ENCODE measurements around the gene JARID2.

JARID2 gene

DNA sequence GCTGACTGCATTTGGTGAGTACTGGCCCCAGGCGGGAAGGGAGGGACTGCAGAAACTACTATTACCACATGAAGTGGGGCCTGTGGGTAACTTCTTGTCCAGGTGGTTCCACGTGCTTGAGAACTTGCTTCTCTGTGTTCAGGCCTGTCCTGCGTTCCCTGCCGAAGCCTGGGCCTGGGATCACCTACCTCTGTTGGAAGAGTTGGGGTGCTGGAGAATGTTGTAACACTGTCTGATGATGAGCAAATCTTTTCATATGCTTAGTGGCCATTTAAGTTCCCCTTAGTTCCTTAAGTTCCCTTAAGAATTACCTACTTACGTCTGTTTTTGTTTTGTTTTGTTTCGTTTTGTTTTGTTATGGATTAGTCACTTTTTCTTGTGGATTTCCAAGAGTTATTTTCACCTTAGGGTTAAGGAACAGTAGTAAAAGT lies 262.6 kb downstream of the JARID2 start:
- no peak for DNase-seq (ENCODE audit: low spot score)

DNA sequence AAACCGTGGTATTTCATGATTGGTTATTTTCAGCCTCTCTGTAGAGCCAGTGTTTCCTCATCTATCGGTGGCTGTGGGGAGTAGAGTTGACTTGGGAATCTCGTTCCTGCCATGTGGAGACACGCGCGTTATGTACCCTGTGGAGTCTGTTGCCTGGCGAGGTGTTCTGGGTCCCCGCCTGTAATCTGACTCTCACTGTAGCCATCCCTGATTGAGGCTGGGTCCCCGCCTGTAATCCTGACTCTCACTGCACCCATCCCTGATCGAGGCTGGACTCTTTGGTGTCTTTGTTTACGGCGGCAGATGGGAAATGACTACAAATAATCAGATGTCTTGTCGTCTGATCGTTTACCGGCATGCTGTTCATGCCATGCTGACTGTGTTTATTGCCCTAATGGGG lies 263.1 kb downstream of the JARID2 start:
- DNase-seq (ENCODE audit: low spot score): no peak

DNA sequence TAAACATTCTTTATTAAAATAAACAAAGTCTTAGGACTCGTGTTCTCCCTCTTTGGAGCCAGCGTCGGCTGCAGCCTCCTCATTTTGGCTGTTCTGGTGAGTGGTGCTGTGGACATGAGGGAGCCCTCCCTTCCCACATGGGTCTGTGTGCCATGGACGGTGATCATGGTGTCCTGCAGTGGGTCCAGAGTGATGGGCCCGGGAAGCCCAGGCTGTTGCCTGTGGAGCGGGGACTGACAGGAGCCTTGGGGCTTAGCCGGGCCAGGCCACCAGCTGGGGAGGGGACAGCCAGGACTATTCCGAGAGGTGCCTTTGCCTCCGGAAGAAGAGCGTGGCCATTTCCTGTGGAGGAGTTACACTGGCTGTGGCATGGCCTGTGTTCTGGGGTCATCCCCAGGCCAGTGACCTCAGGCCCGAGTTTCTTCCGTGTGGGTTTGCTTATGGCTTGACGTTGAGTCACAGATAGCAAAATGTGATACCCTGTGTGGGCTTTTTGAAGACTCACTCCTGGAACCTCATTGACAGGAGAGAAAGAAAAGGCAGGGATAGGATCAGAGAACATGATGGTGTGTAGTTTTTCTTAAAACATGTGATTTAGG lies 263.6 kb downstream of the JARID2 start:
- no peak for DNase-seq (ENCODE audit: low spot score)

DNA sequence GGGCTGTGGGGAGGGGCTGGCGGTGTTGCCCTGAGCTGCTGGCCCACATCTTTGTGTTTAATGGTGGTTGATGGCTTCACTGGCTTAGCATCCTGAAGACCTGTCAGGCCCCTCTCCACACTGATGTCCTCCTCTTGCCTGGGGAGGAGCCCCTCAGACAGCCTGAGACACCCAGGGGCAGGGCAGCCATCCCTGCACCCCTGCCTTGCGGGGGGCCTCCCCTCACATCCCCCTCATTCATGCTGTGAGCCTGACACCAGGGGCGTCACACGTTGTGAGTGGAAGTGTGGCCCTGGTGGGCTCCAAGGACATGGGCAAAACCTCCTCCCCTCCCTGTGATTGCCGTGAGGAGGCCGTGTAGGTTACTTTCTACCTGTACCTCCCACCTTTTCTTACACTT lies 264.3 kb downstream of the JARID2 start:
- no peak for DNase-seq (ENCODE audit: low spot score)

DNA sequence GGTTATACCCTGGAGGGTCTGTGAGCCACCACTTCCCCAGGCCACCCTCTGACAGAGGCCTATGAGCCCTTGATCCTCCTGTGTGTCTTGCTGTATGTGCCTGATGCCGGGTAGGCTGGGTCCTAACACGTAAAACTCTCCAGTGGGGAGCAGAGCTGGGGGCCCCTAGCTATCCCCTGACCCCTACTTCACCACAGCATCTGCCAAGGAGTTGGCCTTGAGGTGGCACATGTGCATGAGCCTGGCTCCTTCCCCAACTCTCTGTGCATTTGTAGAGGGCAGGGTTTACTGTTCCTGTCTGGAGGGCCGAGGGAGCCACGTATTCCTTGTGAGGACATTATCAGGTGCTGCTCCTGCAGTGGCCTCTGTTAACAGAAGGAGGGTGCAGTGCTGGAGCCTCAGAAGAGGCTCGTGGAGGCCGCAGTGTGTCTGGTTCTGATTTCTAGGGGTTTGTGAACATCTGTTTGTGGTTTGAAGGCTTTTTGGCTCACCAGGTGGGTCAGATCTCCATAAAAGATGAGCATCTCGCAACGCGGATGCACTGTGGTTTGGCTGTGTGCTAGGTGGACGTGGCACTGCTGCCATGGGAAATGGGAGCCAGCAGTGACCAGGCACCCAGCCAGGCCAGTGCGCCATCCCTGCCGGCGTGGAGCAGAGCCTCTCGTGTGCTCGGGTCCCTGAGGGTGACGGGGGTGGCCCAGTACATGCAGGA lies 264.8 kb downstream of the JARID2 start:
- no peak for DNase-seq (ENCODE audit: low spot score)

- no peak for DNase-seq (ENCODE audit: low spot score)
These were observed 265.6 kb downstream of the JARID2 start for GRCh38 chr6:15511248-15512125.

- no peak for DNase-seq (ENCODE audit: low spot score)
These were observed 266.3 kb downstream of the JARID2 start for GRCh38 chr6:15512126-15512525.

DNA sequence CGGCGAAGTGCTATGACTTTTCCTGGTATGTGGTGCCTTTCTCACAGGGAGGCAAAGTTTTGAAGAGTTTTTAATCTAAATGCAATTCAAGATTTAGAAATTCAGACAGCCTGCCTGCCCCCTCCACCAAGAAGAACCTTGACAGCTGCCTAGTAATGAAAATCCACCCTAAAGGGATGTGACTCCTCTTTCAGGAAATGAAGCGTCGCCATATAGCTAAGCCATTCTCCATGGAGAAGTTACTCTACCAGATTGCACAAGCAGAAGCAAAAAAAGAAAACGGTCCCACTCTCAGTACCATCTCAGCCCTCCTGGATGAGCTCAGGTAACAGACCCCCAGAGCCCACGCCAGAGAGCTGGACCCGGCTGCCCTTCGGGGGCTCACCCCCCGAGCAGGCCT lies 266.9 kb downstream of the JARID2 start:
- no peak for DNase-seq (ENCODE audit: low spot score)

DNA sequence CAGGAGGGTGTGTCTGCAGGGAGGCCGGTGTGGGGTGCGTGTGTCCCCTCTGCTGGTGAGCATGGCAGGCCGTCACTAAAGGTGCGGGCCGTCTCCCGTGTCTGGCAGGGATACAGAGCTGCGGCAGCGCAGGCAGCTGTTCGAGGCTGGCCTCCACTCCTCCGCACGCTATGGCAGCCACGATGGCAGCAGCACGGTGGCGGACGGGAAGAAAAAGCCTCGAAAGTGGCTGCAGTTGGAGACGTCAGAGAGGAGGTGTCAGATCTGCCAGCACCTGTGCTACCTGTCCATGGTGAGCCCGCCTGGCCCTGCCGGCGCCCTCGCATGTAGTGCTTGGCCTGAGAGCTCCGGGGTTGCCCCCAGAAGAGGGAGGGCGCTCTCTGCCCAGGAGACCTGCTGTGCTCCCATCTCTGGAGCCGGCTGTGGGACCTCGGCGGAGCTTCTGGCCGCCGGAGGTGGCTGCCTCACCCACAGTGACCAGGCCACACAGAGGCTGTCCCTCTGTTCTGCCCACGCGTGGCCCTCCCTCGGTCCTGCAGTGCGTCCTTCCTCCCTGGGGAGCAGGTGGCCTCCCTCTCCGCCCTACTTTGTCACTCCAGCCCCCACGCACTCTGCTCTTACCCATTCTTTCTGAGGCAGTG lies 267.4 kb downstream of the JARID2 start:
- no peak for DNase-seq (ENCODE audit: low spot score)

GRCh38 chr6:15513801-15514711 lies 268.2 kb downstream of the JARID2 start:
- DNase-seq (ENCODE audit: low spot score): no peak

DNA sequence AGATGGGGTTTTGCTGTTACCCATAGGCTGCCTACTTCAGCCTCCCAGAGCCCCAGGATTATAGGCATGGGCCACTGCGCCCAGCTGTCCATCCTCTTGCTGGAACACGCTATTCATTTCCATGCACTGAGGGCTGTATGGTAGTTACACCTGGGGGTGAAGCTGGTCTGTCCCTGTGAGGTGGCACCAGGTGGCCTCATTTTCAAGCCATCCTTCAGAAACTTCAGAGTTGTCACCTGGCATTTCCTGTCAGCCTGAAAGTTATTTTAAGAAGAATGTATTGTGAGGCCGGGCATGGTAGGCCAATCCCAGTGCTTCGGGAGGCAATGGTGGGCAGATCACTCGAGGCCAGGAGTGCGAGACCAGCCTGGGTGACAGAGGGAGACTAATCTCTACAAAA lies 269.4 kb downstream of the JARID2 start:
- DNase-seq (ENCODE audit: low spot score): no peak

GRCh38 chr6:15515660-15516375 lies 269.9 kb downstream of the JARID2 start:
- no peak for DNase-seq (ENCODE audit: low spot score)

DNA sequence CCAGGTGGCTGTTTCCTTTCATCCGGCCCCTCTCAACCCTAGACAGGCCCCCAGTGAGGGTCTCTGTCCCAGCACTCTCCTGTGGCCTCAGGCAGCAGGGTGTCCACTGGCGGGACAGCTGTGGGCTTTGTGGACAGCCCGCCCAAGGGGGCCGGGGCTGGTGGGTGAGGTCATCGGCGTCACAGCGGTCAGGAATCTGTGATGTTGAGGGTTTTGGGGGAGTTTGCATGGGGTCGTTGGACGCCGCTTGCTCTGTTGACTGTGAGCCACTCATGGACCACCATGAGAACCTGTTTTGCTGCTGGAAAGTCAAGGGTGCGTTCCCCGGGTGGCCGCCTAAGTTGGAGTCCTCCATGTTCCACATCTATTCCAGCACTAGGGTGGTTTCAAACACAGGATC lies 270.5 kb downstream of the JARID2 start:
- DNase-seq (ENCODE audit: low spot score): no peak

- DNase-seq (ENCODE audit: low spot score): no peak
These were observed 271.2 kb downstream of the JARID2 start for GRCh38 chr6:15516923-15517560.

DNA sequence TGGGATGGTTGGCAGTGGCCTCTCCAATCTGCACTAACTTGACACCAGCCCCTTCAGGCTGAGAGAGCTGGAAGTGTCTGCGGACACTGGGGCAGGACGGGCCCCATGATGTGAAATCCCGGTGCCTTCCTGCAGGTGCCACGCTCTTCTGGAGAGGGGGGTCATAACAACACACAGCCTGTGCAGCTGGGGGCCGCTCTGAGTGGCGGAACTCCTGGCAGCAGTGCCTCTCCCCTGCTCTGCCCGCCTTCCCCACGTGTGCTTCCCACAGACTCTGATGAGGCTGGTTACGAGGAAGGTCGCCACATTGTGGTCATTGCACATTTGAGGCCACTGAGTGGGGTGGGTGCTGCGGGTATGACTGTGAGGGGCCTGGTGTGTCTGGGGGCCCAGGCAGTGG lies 271.7 kb downstream of the JARID2 start:
- DNase-seq (ENCODE audit: low spot score): no peak

GRCh38 chr6:15518057-15518456 lies 272.2 kb downstream of the JARID2 start:
- DNase-seq (ENCODE audit: low spot score): no peak

DNA sequence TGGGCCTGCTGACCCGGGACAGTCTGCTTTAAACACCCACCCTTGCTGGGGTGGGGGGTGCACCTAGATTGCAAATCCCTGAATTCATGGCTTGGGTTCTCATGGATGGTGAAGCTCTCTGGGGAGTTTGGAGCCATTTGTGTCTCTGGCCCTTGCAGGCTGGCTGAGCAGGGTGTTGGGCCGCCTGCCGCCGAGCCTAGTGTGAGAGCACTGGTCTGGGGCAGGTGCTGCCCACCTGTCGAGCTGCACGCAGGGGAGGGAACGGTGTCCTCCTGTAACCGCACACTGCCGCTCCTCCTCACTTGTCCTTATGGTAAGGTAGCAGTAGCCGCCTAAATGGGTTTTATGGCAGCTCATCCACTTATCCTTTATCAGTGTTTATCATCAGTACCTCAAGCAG lies 273.0 kb downstream of the JARID2 start:
- no peak for DNase-seq (ENCODE audit: low spot score)

GRCh38 chr6:15519681-15520080 lies 273.8 kb downstream of the JARID2 start:
- DNase-seq (ENCODE audit: low spot score): no peak

GRCh38 chr6:15520626-15521203 lies 274.8 kb downstream of the JARID2 start:
- DNase-seq (ENCODE audit: low spot score): no peak

GRCh38 chr6:15521582-15521981 lies 275.7 kb downstream of the JARID2 start:
- no peak for DNase-seq (ENCODE audit: low spot score)
